HepG2 (cell line): ENCODE results near the gene ZNF530. TPM values are rescaled to one million over a fixed set of nuclear protein-coding genes. Genes with fewer than 3 reads are reported as not detected.

Source experiments
- ATAC-seq: fragments of 200-7000 bp; cut with Tn5 transposase; 3 replicates; pipeline ENCODE4 v1.9.1; 2020; ENCODE audit warnings: mild to moderate bottlenecking, moderate library complexity
- BruUV-seq: library from RNA; stranded (reverse); fragments of 400-500 nt; replicated peaks from 2 replicates; lab custom pipeline; 2021; lab: Mats Ljungman, UMichigan
- CTCF ChIA-PET: fragments of 300-600 bp; formaldehyde crosslinking; extraction: SDS; loops from one replicate; lab custom pipeline; 2021; ENCODE audit warnings: low total read pairs, inconsistent platforms, low intra/inter-chr PET ratio; lab: Yijun Ruan, JAX
- POLR2A ChIA-PET: fragments of 350-600 bp; sonication (Branson Sonifier 250); formaldehyde crosslinking; loops from one replicate; lab custom pipeline; 2020; ENCODE audit warnings: antibody characterized with exemption, inconsistent platforms; lab: Yijun Ruan, JAX
- DNase-seq: peaks from one replicate; pipeline ENCODE4 v3.0.0-alpha.2; 2015; ENCODE audit warnings: low spot score
- FAIRE-seq: peaks from 3 replicates; lab custom pipeline; 2011; peaks lifted over from hg19 to GRCh38; lab: Jason Lieb, UNC
- H2AFZ ChIP-seq: one replicate; pipeline ENCODE4 v1.6.1; 2011; ENCODE audit warnings: low read length, inconsistent platforms
- H3K27ac ChIP-seq: fragments of 300-600 bp; 3 replicates; pipeline ENCODE4 v1.8.0; 2011; ENCODE audit warnings: mixed run types, mild to moderate bottlenecking, mixed read lengths, low read length, inconsistent platforms; ENCODE audit not compliant: insufficient read depth; ENCODE audit errors: extremely low read length
- H3K27me3 ChIP-seq, 2 experiments: fragments of 200-600 bp in 1 of 2; 2 replicates in 1 of 2; 3 replicates in 1 of 2; pipeline versions ENCODE4 v1.6.0 to v1.8.0; 2011; ENCODE audit warnings: low read length in 2 of 2, mild to moderate bottlenecking in 2 of 2, moderate library complexity in 2 of 2, inconsistent platforms in 1 of 2; ENCODE audit not compliant: insufficient read depth in 2 of 2, control insufficient read depth in 1 of 2
- H3K36me3 ChIP-seq, 2 experiments: fragments of 200-600 bp in 1 of 2; replicated peaks in 1 of 2; 2 replicates in 1 of 2; 3 replicates in 1 of 2; pipeline versions ENCODE4 v1.5.1 to v1.8.0; 2011; ENCODE audit warnings: low read length in 2 of 2, inconsistent platforms in 1 of 2; ENCODE audit not compliant: insufficient read depth in 2 of 2, control insufficient read depth in 1 of 2
- H3K4me1 ChIP-seq: 2 replicates; pipeline ENCODE4 v1.5.1; 2012; ENCODE audit warnings: low read length, inconsistent platforms; ENCODE audit not compliant: insufficient read depth
- H3K4me2 ChIP-seq: 2 replicates; pipeline ENCODE4 v1.6.0; 2011; ENCODE audit warnings: low read depth, low read length, inconsistent platforms
- H3K4me3 ChIP-seq, 3 experiments: fragments of 200-600 bp in 1 of 3; sonication (generic), shearing (Covaris generic) in 1 of 3; replicated peaks in 1 of 3; 2 replicates each; pipeline ENCODE4 v1.5.1; 2011 to 2016; ENCODE audit warnings: low read length in 3 of 3, inconsistent platforms in 2 of 3, low read depth in 2 of 3, mild to moderate bottlenecking in 2 of 3, control low read depth in 1 of 3, mixed read lengths in 1 of 3; ENCODE audit not compliant: insufficient read depth in 1 of 3
- H3K79me2 ChIP-seq: one replicate; pipeline ENCODE4 v1.6.1; 2011; ENCODE audit warnings: low read length, inconsistent platforms; ENCODE audit not compliant: insufficient read depth
- H3K9ac ChIP-seq: 2 replicates; pipeline ENCODE4 v1.6.0; 2011; ENCODE audit warnings: mild to moderate bottlenecking, low read depth, low read length, inconsistent platforms; ENCODE audit not compliant: insufficient read depth
- H3K9me3 ChIP-seq: 2 replicates; pipeline ENCODE4 v1.5.1; 2012; ENCODE audit warnings: mild to moderate bottlenecking, low read length
- H4K20me1 ChIP-seq: 2 replicates; pipeline ENCODE4 v1.6.0; 2011; ENCODE audit warnings: inconsistent platforms, mild to moderate bottlenecking, low read length, moderate library complexity; ENCODE audit not compliant: insufficient read depth
- BRF2 ChIP-seq: sonication (generic); formaldehyde crosslinking; IDR thresholded peaks from 2 replicates; pipeline ENCODE4 v1.8.1; 2022; ENCODE audit warnings: mild to moderate bottlenecking, missing genetic modification reagents
- CHD4 ChIP-seq: fragments of 200-600 bp; sonication (generic); IDR thresholded peaks from 2 replicates; pipeline ENCODE4 v1.7.0; 2017; ENCODE audit warnings: mild to moderate bottlenecking, low read length, borderline replicate concordance
- CTCF ChIP-seq: sonication (generic); formaldehyde crosslinking; IDR thresholded peaks from 2 replicates; pipeline ENCODE4 v1.5.0; 2020; ENCODE audit warnings: mild to moderate bottlenecking, missing genetic modification reagents, moderate library complexity
- EEA1 ChIP-seq: sonication (generic); formaldehyde crosslinking; IDR thresholded peaks from 2 replicates; pipeline ENCODE4 v1.5.1; 2020; ENCODE audit warnings: mild to moderate bottlenecking, missing genetic modification reagents, borderline replicate concordance
- FOXC1 ChIP-seq: sonication (generic); formaldehyde crosslinking; IDR thresholded peaks from 2 replicates; pipeline ENCODE4 v1.8.0; 2022; ENCODE audit warnings: mild to moderate bottlenecking, missing genetic modification reagents, borderline replicate concordance
- FOXO4 ChIP-seq: sonication (generic); formaldehyde crosslinking; conservative IDR thresholded peaks from 2 replicates; pipeline ENCODE4 v1.8.1; 2023; ENCODE audit warnings: missing genetic modification reagents
- HIVEP1 ChIP-seq: sonication (generic); formaldehyde crosslinking; IDR thresholded peaks from 2 replicates; pipeline ENCODE4 v1.4.0; 2020; ENCODE audit warnings: mild to moderate bottlenecking, missing genetic modification reagents
- KAT8 ChIP-seq: IDR thresholded peaks from 2 replicates; pipeline ENCODE4 v1.6.1; 2016; ENCODE audit warnings: missing genetic modification reagents, missing compliant biosample characterization
- KDM3A ChIP-seq: IDR thresholded peaks from 2 replicates; pipeline ENCODE4 v1.6.1; 2018; ENCODE audit warnings: low read depth, missing compliant biosample characterization
- POLR2G ChIP-seq: fragments of 200-400 bp; formaldehyde crosslinking; IDR thresholded peaks from 2 replicates; pipeline ENCODE4 v1.6.1; 2018; ENCODE audit warnings: mild to moderate bottlenecking, low read depth, low read length, moderate library complexity
- SP4 ChIP-seq: sonication (generic); formaldehyde crosslinking; IDR thresholded peaks from 2 replicates; pipeline ENCODE4 v1.8.1; 2023; ENCODE audit warnings: mild to moderate bottlenecking, missing genetic modification reagents
- YEATS2 ChIP-seq: sonication (generic); formaldehyde crosslinking; IDR thresholded peaks from 2 replicates; pipeline ENCODE4 v1.4.0; 2020; ENCODE audit warnings: missing genetic modification reagents, borderline replicate concordance
- ZFX ChIP-seq: sonication (generic); formaldehyde crosslinking; IDR thresholded peaks from 2 replicates; pipeline ENCODE4 v1.4.0; 2020; ENCODE audit warnings: mild to moderate bottlenecking, low read depth, missing genetic modification reagents, moderate library complexity
- ZNF251 ChIP-seq: sonication (generic); formaldehyde crosslinking; IDR thresholded peaks from 2 replicates; pipeline ENCODE4 v1.9.0; 2021; ENCODE audit warnings: mild to moderate bottlenecking, missing genetic modification reagents
- ZNF33A ChIP-seq: sonication (generic); formaldehyde crosslinking; IDR thresholded peaks from 2 replicates; pipeline ENCODE4 v1.5.1; 2020; ENCODE audit warnings: missing genetic modification reagents, mild to moderate bottlenecking, moderate library complexity, borderline replicate concordance
- ZNF33B ChIP-seq: sonication (generic); formaldehyde crosslinking; IDR thresholded peaks from 2 replicates; pipeline ENCODE4 v1.5.1; 2020; ENCODE audit warnings: mild to moderate bottlenecking, missing genetic modification reagents
- ZNF343 ChIP-seq: sonication (generic); formaldehyde crosslinking; IDR thresholded peaks from 2 replicates; pipeline ENCODE4 v1.4.0; 2020; ENCODE audit warnings: mild to moderate bottlenecking, missing genetic modification reagents
- ZNF546 ChIP-seq: sonication (generic); formaldehyde crosslinking; conservative IDR thresholded peaks from 2 replicates; pipeline ENCODE4 v1.8.1; 2023; ENCODE audit warnings: mild to moderate bottlenecking, missing genetic modification reagents
- ZNF747 ChIP-seq: sonication (generic); formaldehyde crosslinking; IDR thresholded peaks from 2 replicates; pipeline ENCODE4 v1.8.1; 2023; ENCODE audit warnings: missing genetic modification reagents, mild to moderate bottlenecking, borderline replicate concordance
- WGBS: methylation state at CpG from one replicate; pipeline ENCODE4 v1.1.6; 2017; ENCODE audit warnings: low lambda C conversion rate; 5-methylcytosine and 5-hydroxymethylcytosine counted together
- in situ Hi-C: cut with HindIII; loops from 2 replicates; pipeline ENCODE4 v1.10.0; 2017; ENCODE audit warnings: low pct_unique_long_range_greater_than_20kb; ENCODE audit not compliant: extremely low pct_ligation_motif_present
- intact Hi-C: fragments of 100-400 bp; cut with micrococcal nuclease; formaldehyde crosslinking; loops from one replicate; pipeline ENCODE4 v1.10.0; 2022; ENCODE audit not compliant: unreplicated experiment
- polyA plus RNA-seq, 8 experiments: library from polyadenylated mRNA; depleted of rRNA in 3 of 8; stranded (reverse) in 7 of 8; unstranded in 1 of 8; fragments of >200 nt; fragmentation: Illumina TruSeq in 4 of 8; extraction: Trizol in 4 of 8; gene quantifications; 2 replicates each; pipeline versions ENCODE4 v1.2.1 to v1.2.3, GENCODE V29; 2011 to 2016; ENCODE audit warnings: low read depth in 4 of 8, missing spikeins in 1 of 8, mixed read lengths in 1 of 8; ENCODE audit not compliant: insufficient read depth in 1 of 8
- total RNA-seq, 5 experiments: library from RNA; depleted of rRNA; stranded (reverse); fragments of >200 nt; fragmentation: Illumina TruSeq; extraction: Trizol; gene quantifications; 2 replicates each; pipeline ENCODE4 v1.2.3, GENCODE V29; 2016; ENCODE audit warnings: low read depth in 1 of 5

Gene ZNF530
- total and polyA plus RNA-seq, 2 of the 13 experiments (the other 11 are each of a cell fraction or from before 2014, with no cell fraction given) = 1.1 to 7.8 TPM

GRCh38 chr19:57613941-57614743 is 14.5 kb downstream of the ZNF530 start, which contains the start of gene ZNF134:
Gene ZNF134, plus strand, starts transcription at chr19:57614242. Its CDS starts 5,227 bp downstream, at chr19:57619469.
- intact Hi-C loops = loop anchor here (1.0 to 2.0 kb wide), 2 partner anchors 35 to 251 kb away; partner anchors contain the start of genes TRAPPC2B and ZNF547
- no peaks in the 10 kb centered on the region for H4K20me1 ChIP-seq
- FAIRE-seq (peak; percentile 89), ATAC-seq (peak; percentile 99), DNase-seq (peak; percentile 87)
- POLR2A ChIA-PET = interaction anchor here (0.6 to 1.7 kb wide), 5 partner anchors 19 to 302 kb away, joined by 3 to 14 read pairs (median 4); partner anchors contain the start of genes ZNF211, ZNF417 and ZNF551
- peak within 1 kb of the TSS; percentile 96 for H3K4me2 ChIP-seq
- TSS peak; percentile 70 for BruUV-seq
- no peaks in the 10 kb centered on the region; a peak in 1 of 5 replicates for H3K27me3 ChIP-seq
- H3K9me3 ChIP-seq = peaks cover 8% of the 10 kb centered on the region; the same call in 1 of the 2 replicates
- peak within 1 kb of the TSS; percentile 52 for H2AFZ ChIP-seq
- CTCF ChIA-PET = no interaction called here
- in situ Hi-C loops = no loop called here
- H3K79me2 ChIP-seq = peaks cover 51% of the 10 kb centered on the region
- peak within 1 kb of the TSS; percentile 89 for H3K9ac ChIP-seq
- 5% methylated on average over 14 of the region's 64 CpGs for WGBS
- peak within 1 kb of the TSS; percentile 92 to 97 (median 97) for H3K4me3 ChIP-seq
- H3K27ac ChIP-seq = peak within 1 kb of the TSS; percentile 59
- peaks cover 14 to 32% of the 10 kb centered on the region in 2 experiments for H3K36me3 ChIP-seq
- peaks cover 42% of the 10 kb centered on the region for H3K4me1 ChIP-seq
- TF ChIP-seq KDM3A (CRISPR knock-in tag) (0 out of 2 replicates have a peak, but pooled peaks have one; percentile 44), FOXC1 (peak; percentile 76; the same call in 1 of the 2 replicates), BRF2 (CRISPR knock-in tag) (peak; percentile 47; the same call in 1 of the 2 replicates), FOXO4 (CRISPR knock-in tag) (0 out of 2 replicates have a peak, but pooled peaks have one; percentile 82), ZNF546 (no peak), HIVEP1 (peak; percentile 61; the same call in 1 of the 2 replicates), CTCF (peak; percentile 43), ZNF33A (no peak), SP4 (CRISPR knock-in tag) (peak; percentile 50), ZNF33B (no peak), ZFX (CRISPR knock-in tag) (peak; percentile 70), POLR2G (peak; percentile 80), ZNF251 (CRISPR knock-in tag) (no peak), YEATS2 (CRISPR knock-in tag) (peak; percentile 83; the same call in 1 of the 2 replicates), KAT8 (CRISPR knock-in tag) (peak; percentile 94), CHD4 (no peak), EEA1 (CRISPR knock-in tag) (peak; percentile 94; the same call in 1 of the 2 replicates), ZNF343 (CRISPR knock-in tag) (peak; percentile 87; the same call in 1 of the 2 replicates), ZNF747 (CRISPR knock-in tag) (peak; percentile 28; the same call in 1 of the 2 replicates)
